ENCODE measurements around the gene SLC13A2.

GRCh38 chr17:28524476-28525424, 51.3 kb downstream of the SLC13A2 start:
- TF ChIP-seq CTCF (IDR thresholded peaks at IDR 0.05 in 8 of 11, conservative IDR thresholded peaks at IDR 0.05 in 3 of 11) (no peak), POLR2AphosphoS5 (IDR thresholded peaks at IDR 0.05) (no peak), POLR2A (IDR thresholded peaks at IDR 0.05) (no peak)

All from spleen (tissue), 7 donors.